WI38 (cell line): ENCODE results near the gene MGAT3.

ENCODE experiments used
- H3K4me3 ChIP-seq: 2 replicates; pipeline ENCODE4 v1.5.1; 2011; ENCODE audit warnings: low read depth, mild to moderate bottlenecking, control low read depth, low read length
- TF ChIP-seq, protein P1 (sequence below): IDR thresholded peaks from 2 replicates; pipeline ENCODE4 v1.5.1; 2012; ENCODE audit warnings: low read depth, mild to moderate bottlenecking, control low read depth, low read length

The MGAT3 gene

GRCh38 chr22:39480557-39480956, 23.7 kb downstream of the MGAT3 start:
- TF ChIP-seq, protein P1, sequence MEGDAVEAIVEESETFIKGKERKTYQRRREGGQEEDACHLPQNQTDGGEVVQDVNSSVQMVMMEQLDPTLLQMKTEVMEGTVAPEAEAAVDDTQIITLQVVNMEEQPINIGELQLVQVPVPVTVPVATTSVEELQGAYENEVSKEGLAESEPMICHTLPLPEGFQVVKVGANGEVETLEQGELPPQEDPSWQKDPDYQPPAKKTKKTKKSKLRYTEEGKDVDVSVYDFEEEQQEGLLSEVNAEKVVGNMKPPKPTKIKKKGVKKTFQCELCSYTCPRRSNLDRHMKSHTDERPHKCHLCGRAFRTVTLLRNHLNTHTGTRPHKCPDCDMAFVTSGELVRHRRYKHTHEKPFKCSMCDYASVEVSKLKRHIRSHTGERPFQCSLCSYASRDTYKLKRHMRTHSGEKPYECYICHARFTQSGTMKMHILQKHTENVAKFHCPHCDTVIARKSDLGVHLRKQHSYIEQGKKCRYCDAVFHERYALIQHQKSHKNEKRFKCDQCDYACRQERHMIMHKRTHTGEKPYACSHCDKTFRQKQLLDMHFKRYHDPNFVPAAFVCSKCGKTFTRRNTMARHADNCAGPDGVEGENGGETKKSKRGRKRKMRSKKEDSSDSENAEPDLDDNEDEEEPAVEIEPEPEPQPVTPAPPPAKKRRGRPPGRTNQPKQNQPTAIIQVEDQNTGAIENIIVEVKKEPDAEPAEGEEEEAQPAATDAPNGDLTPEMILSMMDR: no peak
- H3K4me3 ChIP-seq: no peak overlapping the region

DNA sequence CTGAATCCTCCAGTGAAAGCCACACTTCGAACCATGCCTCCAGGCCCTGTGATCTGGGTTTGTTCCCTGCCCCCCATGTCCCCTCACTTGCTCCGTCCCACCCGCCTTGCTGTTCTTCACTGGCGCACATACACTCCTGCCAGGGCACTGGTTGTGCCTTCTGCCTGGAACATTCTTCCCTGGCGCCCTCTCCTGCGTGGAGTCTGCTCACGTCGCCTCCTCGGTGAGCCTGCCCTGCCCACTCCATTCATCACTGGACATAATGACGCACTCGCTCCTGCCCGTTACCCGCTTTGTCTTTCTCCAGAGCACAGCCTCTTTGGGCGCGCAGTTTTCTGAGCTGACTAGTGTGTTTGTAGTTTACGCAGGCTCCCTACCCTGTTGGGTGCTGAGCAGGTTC, 24.2 kb downstream of the MGAT3 start:
- H3K4me3 ChIP-seq: no peak overlapping the region

GRCh38 chr22:39481595-39481994, 24.8 kb downstream of the MGAT3 start:
- TF ChIP-seq, protein P1: no peak
- no peak overlapping the region for H3K4me3 ChIP-seq

More for the DNA sequence above, 24.2 kb downstream of the MGAT3 start:
- TF ChIP-seq, protein P1: no peak

GRCh38 chr22:39482768-39483167, 26.0 kb downstream of the MGAT3 start:
- no peak overlapping the region for H3K4me3 ChIP-seq
- TF ChIP-seq, protein P1: no peak

- no peak overlapping the region for H3K4me3 ChIP-seq
- TF ChIP-seq, protein P1: no peak
Observed at GRCh38 chr22:39486951-39487825, 30.4 kb downstream of the MGAT3 start.

GRCh38 chr22:39487826-39488520, 31.2 kb downstream of the MGAT3 start:
- TF ChIP-seq, protein P1: no peak
- no peak overlapping the region for H3K4me3 ChIP-seq

- TF ChIP-seq, protein P1: no peak
- no peak overlapping the region for H3K4me3 ChIP-seq
Observed at GRCh38 chr22:39488563-39489083, 31.8 kb downstream of the MGAT3 start.
